Gastroesophageal sphincter (tissue), 4 donors: Measurements from ENCODE around the gene KCNMA1. TPM values are rescaled to one million over a fixed set of nuclear protein-coding genes. Genes with fewer than 3 reads are reported as not detected.

Source experiments
- ATAC-seq: fragments of 150-250 bp; one replicate; pipeline ENCODE4 v1.9.1; 2016; ENCODE audit warnings: mild to moderate bottlenecking, moderate library complexity
- H3K27ac ChIP-seq, 4 donors: fragments of 200-600 bp; sonication (generic) in 3 of 4; 1 replicate in 3 of 4; 2 replicates in 1 of 4; pipeline ENCODE4 v1.5.1; 2016 to 2019
- H3K27me3 ChIP-seq: fragments of 200-600 bp; sonication (generic); one replicate; pipeline ENCODE4 v1.5.1; 2019
- H3K36me3 ChIP-seq, 2 donors: fragments of 200-600 bp; sonication (generic); one replicate each; pipeline ENCODE4 v1.5.1; 2019; ENCODE audit warnings: control low read depth in 1 of 2
- H3K4me1 ChIP-seq, 3 donors: fragments of 200-600 bp; sonication (generic); 1 replicate in 2 of 3; 2 replicates in 1 of 3; pipeline ENCODE4 v1.5.1; 2016 to 2019; ENCODE audit warnings: control low read depth in 2 of 3
- H3K4me3 ChIP-seq, 2 donors: fragments of 200-600 bp; sonication (generic); one replicate each; pipeline ENCODE4 v1.5.1; 2019; ENCODE audit warnings: mild to moderate bottlenecking in 1 of 2, moderate library complexity in 1 of 2
- H3K9me3 ChIP-seq, 3 donors: fragments of 200-600 bp; sonication (generic); one replicate each; pipeline ENCODE4 v1.5.1; 2017 to 2019; ENCODE audit warnings: control low read depth in 2 of 3
- CTCF ChIP-seq, 4 experiments: fragments of 200-600 bp in 2 of 4; fragments of 450-650 bp in 2 of 4; sonication (generic) in 1 of 4; IDR thresholded peaks; one replicate each; pipeline ENCODE4 v1.5.1; 2017 to 2019; ENCODE audit warnings: antibody characterized with exemption in 4 of 4, mild to moderate bottlenecking in 2 of 4, moderate library complexity in 2 of 4
- EP300 ChIP-seq: sonication (generic); formaldehyde crosslinking; IDR thresholded peaks from one replicate; pipeline ENCODE4 v1.6.1; 2017; ENCODE audit warnings: antibody characterized with exemption, mild to moderate bottlenecking
- POLR2A ChIP-seq, 2 donors: fragments of 450-650 bp; IDR thresholded peaks; one replicate each; pipeline ENCODE4 v1.6.1; 2017; ENCODE audit warnings: antibody characterized with exemption in 2 of 2, mild to moderate bottlenecking in 2 of 2, moderate library complexity in 1 of 2
- POLR2AphosphoS5 ChIP-seq: sonication (generic); formaldehyde crosslinking; IDR thresholded peaks from one replicate; pipeline ENCODE4 v1.6.1; 2017; ENCODE audit warnings: antibody characterized with exemption
- WGBS, 2 donors: methylation state at CpG; one replicate each; pipeline ENCODE4 v1.1.5; 2018; ENCODE audit warnings: low coverage in 1 of 2; 5-methylcytosine and 5-hydroxymethylcytosine counted together
- total RNA-seq, 4 donors: library from RNA; depleted of rRNA; stranded (reverse); fragments of >200 nt; gene quantifications; one replicate each; pipeline ENCODE4 v1.1.0, GENCODE V29; 2016

Gene KCNMA1
- total RNA-seq, 4 donors from 2014 or later, result 168 to 389 (median 323) TPM

GRCh38 chr10:77351386-77351785 lies 286.2 kb downstream of the KCNMA1 start:
- H3K4me3 ChIP-seq, result no peak overlapping the region
- no peak for TF ChIP-seq CTCF (IDR thresholded peaks at IDR 0.05)
- no peak for TF ChIP-seq POLR2AphosphoS5
- no peak for TF ChIP-seq EP300
- TF ChIP-seq POLR2A (IDR thresholded peaks at IDR 0.05), result no peak
- H3K27ac ChIP-seq, result peak overlapping the region in 3 of 4 donors; percentile 7 to 56 (median 17)
- H3K36me3 ChIP-seq, result no peaks in the 10 kb centered on the region
- peak; percentile 23 for ATAC-seq
- H3K27me3 ChIP-seq, result no peaks in the 10 kb centered on the region
- no peaks in the 10 kb centered on the region for H3K9me3 ChIP-seq
- peaks cover 7 to 38% (median 8%) of the 10 kb centered on the region in 3 donors for H3K4me1 ChIP-seq

- TF ChIP-seq POLR2AphosphoS5 (peak; percentile 77), CTCF (IDR thresholded peaks at IDR 0.05) (no peak), POLR2A (IDR thresholded peaks at IDR 0.05) (no peak)
- Histone ChIP-seq H3K4me3 (no peak overlapping the region), H3K4me1 (peaks cover 7 to 38% (median 8%) of the 10 kb centered on the region in 3 donors), H3K9me3 (no peaks in the 10 kb centered on the region), H3K27me3 (no peaks in the 10 kb centered on the region), H3K36me3 (no peaks in the 10 kb centered on the region), H3K27ac (peak overlapping the region in 2 of 4 donors; percentile 7 to 56)
- 17% methylated on average over 1 of the region's 1 CpG; no CpG with 5 or more reads in 1 of the 2 donors for WGBS, 2 donors
- peak; percentile 90 for ATAC-seq
These were observed 286.9 kb downstream of the KCNMA1 start for GRCh38 chr10:77350711-77351119.

GRCh38 chr10:77350134-77350533 lies 287.5 kb downstream of the KCNMA1 start:
- no peaks in the 10 kb centered on the region for H3K9me3 ChIP-seq
- TF ChIP-seq POLR2A (IDR thresholded peaks at IDR 0.05), result no peak
- TF ChIP-seq CTCF (IDR thresholded peaks at IDR 0.05), result no peak
- no peak for TF ChIP-seq POLR2AphosphoS5
- TF ChIP-seq EP300, result no peak
- no CpG with 5 or more reads among the region's 1 CpG for WGBS, 2 donors
- H3K36me3 ChIP-seq, result no peaks in the 10 kb centered on the region
- H3K27me3 ChIP-seq, result no peaks in the 10 kb centered on the region
- H3K27ac ChIP-seq, result peak overlapping the region in 1 of 4 donors; percentile 56
- peaks cover 7 to 38% (median 8%) of the 10 kb centered on the region in 3 donors for H3K4me1 ChIP-seq
- H3K4me3 ChIP-seq, result no peak overlapping the region
- ATAC-seq, result no peak

- TF ChIP-seq EP300 (no peak), CTCF (IDR thresholded peaks at IDR 0.05) (no peak), POLR2AphosphoS5 (no peak), POLR2A (IDR thresholded peaks at IDR 0.05) (no peak)
- no peak for ATAC-seq
- H3K4me1 ChIP-seq, result peaks cover 7 to 38% (median 8%) of the 10 kb centered on the region in 3 donors
- WGBS, 2 donors, result 80% methylated on average over 1 of the region's 2 CpGs; no CpG with 5 or more reads in 1 of the 2 donors
- no peaks in the 10 kb centered on the region for H3K27me3 ChIP-seq
- no peak overlapping the region for H3K4me3 ChIP-seq
- H3K36me3 ChIP-seq, result no peaks in the 10 kb centered on the region
- H3K9me3 ChIP-seq, result no peaks in the 10 kb centered on the region
- peak overlapping the region in 1 of 4 donors; percentile 21 for H3K27ac ChIP-seq
These were observed 288.4 kb downstream of the KCNMA1 start for GRCh38 chr10:77349226-77349625.

- no peaks in the 10 kb centered on the region for H3K9me3 ChIP-seq
- H3K27me3 ChIP-seq, result no peaks in the 10 kb centered on the region
- peaks cover 7 to 38% (median 8%) of the 10 kb centered on the region in 3 donors for H3K4me1 ChIP-seq
- ATAC-seq, result no peak
- H3K4me3 ChIP-seq, result no peak overlapping the region
- TF ChIP-seq POLR2A (IDR thresholded peaks at IDR 0.05), result no peak
- no peak for TF ChIP-seq CTCF (IDR thresholded peaks at IDR 0.05)
- no peak for TF ChIP-seq POLR2AphosphoS5
- TF ChIP-seq EP300, result no peak
- no peaks in the 10 kb centered on the region for H3K36me3 ChIP-seq
- 71 to 85% methylated on average over 2 of the region's 2 CpGs for WGBS, 2 donors
- peak overlapping the region in 1 of 4 donors; percentile 21 for H3K27ac ChIP-seq
These were observed 288.9 kb downstream of the KCNMA1 start for GRCh38 chr10:77348751-77349150.
